Lower leg skin (tissue), 3 donors: ENCODE results near the gene GPR148.
"Not testable (repeated sequence)": the region's sequence is repeated elsewhere in the genome, so short reads cannot be mapped to it uniquely, and the experiment has no call there.

Experiments
- POLR2A ChIP-seq, 2 donors: fragments of 450-650 bp; IDR thresholded peaks; one replicate each; pipeline ENCODE4 v1.6.1; 2016 to 2017; ENCODE audit warnings: antibody characterized with exemption in 2 of 2, mild to moderate bottlenecking in 1 of 2, moderate library complexity in 1 of 2
- TF ChIP-seq, protein P1 (sequence below), 3 donors: fragments of 450-650 bp; IDR thresholded peaks; one replicate each; pipeline ENCODE4 v1.5.1; 2016; ENCODE audit warnings: antibody characterized with exemption in 3 of 3, mild to moderate bottlenecking in 3 of 3, moderate library complexity in 2 of 3

GRCh38 chr2:130693474-130693873, 35.4 kb upstream of the GPR148 start:
- TF ChIP-seq, protein P1, sequence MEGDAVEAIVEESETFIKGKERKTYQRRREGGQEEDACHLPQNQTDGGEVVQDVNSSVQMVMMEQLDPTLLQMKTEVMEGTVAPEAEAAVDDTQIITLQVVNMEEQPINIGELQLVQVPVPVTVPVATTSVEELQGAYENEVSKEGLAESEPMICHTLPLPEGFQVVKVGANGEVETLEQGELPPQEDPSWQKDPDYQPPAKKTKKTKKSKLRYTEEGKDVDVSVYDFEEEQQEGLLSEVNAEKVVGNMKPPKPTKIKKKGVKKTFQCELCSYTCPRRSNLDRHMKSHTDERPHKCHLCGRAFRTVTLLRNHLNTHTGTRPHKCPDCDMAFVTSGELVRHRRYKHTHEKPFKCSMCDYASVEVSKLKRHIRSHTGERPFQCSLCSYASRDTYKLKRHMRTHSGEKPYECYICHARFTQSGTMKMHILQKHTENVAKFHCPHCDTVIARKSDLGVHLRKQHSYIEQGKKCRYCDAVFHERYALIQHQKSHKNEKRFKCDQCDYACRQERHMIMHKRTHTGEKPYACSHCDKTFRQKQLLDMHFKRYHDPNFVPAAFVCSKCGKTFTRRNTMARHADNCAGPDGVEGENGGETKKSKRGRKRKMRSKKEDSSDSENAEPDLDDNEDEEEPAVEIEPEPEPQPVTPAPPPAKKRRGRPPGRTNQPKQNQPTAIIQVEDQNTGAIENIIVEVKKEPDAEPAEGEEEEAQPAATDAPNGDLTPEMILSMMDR (IDR thresholded peaks at IDR 0.05), result not testable (repeated sequence)
- not testable (repeated sequence) for TF ChIP-seq POLR2A (IDR thresholded peaks at IDR 0.05)
